Activated gamma-delta T cell treated with Interleukin-2 at 50 U/mL for 16 hours (primary cell): ENCODE data around the gene LSM7.

ENCODE experiments used
- DNase-seq: peaks from one replicate; pipeline ENCODE4 v3.0.0-alpha.2; 2020

The LSM7 gene

GRCh38 chr19:2328401-2329148 lies at the start of gene LSM7, which contains the start of gene SPPL2B:
Gene LSM7 (minus strand): TSS chr19:2328586. CDS start chr19:2328566, 20 bp downstream.
Gene SPPL2B (plus strand): TSS chr19:2328684. CDS start chr19:2328710, 26 bp downstream.
- DNase-seq, result peak; percentile 91

- no peak for DNase-seq
Observed at GRCh38 chr19:2376784-2377519, 48.6 kb upstream of the LSM7 start.

GRCh38 chr19:2375353-2376121 lies 47.2 kb upstream of the LSM7 start:
- DNase-seq, result no peak

- no peak for DNase-seq
Observed at GRCh38 chr19:2374808-2375207, 46.4 kb upstream of the LSM7 start.

- DNase-seq, result no peak
Observed at GRCh38 chr19:2372076-2372612, 43.8 kb upstream of the LSM7 start.

GRCh38 chr19:2371656-2372055 lies 43.3 kb upstream of the LSM7 start:
- DNase-seq, result no peak

GRCh38 chr19:2365201-2365970 lies 37.0 kb upstream of the LSM7 start:
- DNase-seq, result no peak

- DNase-seq, result no peak
Observed at GRCh38 chr19:2363419-2363818, 35.0 kb upstream of the LSM7 start.

GRCh38 chr19:2362970-2363300 lies 34.5 kb upstream of the LSM7 start:
- DNase-seq, result no peak

GRCh38 chr19:2362046-2362969 lies 33.9 kb upstream of the LSM7 start:
- no peak for DNase-seq

GRCh38 chr19:2361246-2362045 lies 33.1 kb upstream of the LSM7 start:
- no peak for DNase-seq

GRCh38 chr19:2360833-2361232 lies 32.4 kb upstream of the LSM7 start:
- no peak for DNase-seq

GRCh38 chr19:2359992-2360685 lies 31.8 kb upstream of the LSM7 start, which contains the start of gene TMPRSS9:
Gene TMPRSS9 (plus strand): TSS chr19:2360265. CDS start chr19:2389786, 29,521 bp downstream.
- no peak for DNase-seq

GRCh38 chr19:2358548-2359173 lies 30.3 kb upstream of the LSM7 start:
- no peak for DNase-seq

GRCh38 chr19:2357279-2358206 lies 29.2 kb upstream of the LSM7 start:
- no peak for DNase-seq

GRCh38 chr19:2356036-2356646 lies 27.8 kb upstream of the LSM7 start:
- DNase-seq, result no peak

GRCh38 chr19:2355168-2356035 lies 27.0 kb upstream of the LSM7 start:
- no peak for DNase-seq
